ENCODE measurements around the gene IL1R2. TPM values are rescaled to one million over a fixed set of nuclear protein-coding genes. Genes with fewer than 3 reads are reported as not detected.

The IL1R2 gene
- total and polyA plus RNA-seq, 2 of the 13 experiments (the other 11 are each of a cell fraction or from before 2014, with no cell fraction given) = 3.6 to 7.3 TPM

DNA sequence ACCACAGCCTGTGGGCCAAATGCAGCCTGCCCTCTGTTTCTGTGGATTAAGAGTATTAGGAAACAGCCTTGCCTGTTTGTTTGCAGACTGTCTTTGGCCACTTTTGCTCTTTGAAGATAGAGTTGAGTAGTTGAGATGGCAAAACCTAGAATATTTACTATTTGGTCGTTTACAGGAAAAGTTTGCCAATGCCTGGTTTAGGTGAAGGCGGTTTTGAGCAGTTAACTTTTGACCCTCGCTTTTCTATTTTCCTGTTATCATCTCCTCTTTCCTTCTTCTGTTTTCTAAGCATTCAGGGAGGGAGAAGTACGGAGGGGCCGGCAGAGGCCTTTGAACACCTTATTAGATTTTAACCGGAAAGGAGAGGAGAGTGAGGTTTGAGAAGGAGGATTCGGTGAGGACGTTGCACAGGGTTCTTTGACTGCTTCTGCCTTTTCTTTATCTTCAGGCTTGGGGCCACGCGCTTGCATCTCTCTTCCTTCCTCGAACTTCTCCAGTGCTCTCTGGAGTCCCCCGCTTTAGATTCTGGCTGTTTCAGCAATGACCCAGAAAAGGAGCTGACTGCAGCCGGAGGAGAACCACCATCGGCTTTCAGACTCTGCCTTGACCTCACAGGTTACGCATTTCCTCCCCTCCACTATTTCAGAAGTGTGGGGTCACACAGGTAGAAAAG is 39.2 kb downstream of the IL1R2 start (continued):
- TF ChIP-seq ZNF318 (CRISPR knock-in tag; IDR thresholded peaks at IDR 0.05) (no peak), PTBP1 (IDR thresholded peaks at IDR 0.05; ENCODE audit: low read depth, low read length, poor library complexity, severe bottlenecking) (no peak), PHB2 (IDR thresholded peaks at IDR 0.05; ENCODE audit: partially characterized antibody) (no peak), FOXJ3 (CRISPR knock-in tag; IDR thresholded peaks at IDR 0.05; ENCODE audit: borderline replicate concordance) (peak; percentile 99), TFAP4 (IDR thresholded peaks at IDR 0.05; ENCODE audit: borderline replicate concordance, low read depth) (peak; percentile 70), SAP130 (CRISPR knock-in tag; IDR thresholded peaks at IDR 0.05; ENCODE audit: low read depth) (peak; percentile 76), TRIM24 (CRISPR knock-in tag; IDR thresholded peaks at IDR 0.05) (no peak), GATAD1 (CRISPR knock-in tag; IDR thresholded peaks at IDR 0.05) (no peak; the same call in 1 of the 2 replicates), LBX2 (CRISPR knock-in tag; IDR thresholded peaks at IDR 0.05; ENCODE audit: borderline replicate concordance) (no peak), SMARCE1 (IDR thresholded peaks at IDR 0.05; ENCODE audit: borderline replicate concordance) (no peak), FOXA3 (CRISPR knock-in tag; IDR thresholded peaks at IDR 0.05) (peak; percentile 98), PRDM10 (CRISPR knock-in tag; IDR thresholded peaks at IDR 0.05; ENCODE audit: low read depth) (peak; percentile 56; the same call in 1 of the 2 replicates), SOX5 (CRISPR knock-in tag; IDR thresholded peaks at IDR 0.05; ENCODE audit: borderline replicate concordance) (peak; percentile 89), TBX3 (IDR thresholded peaks at IDR 0.05; ENCODE audit: borderline replicate concordance) (no peak)
- TF ChIP-seq, protein P1, sequence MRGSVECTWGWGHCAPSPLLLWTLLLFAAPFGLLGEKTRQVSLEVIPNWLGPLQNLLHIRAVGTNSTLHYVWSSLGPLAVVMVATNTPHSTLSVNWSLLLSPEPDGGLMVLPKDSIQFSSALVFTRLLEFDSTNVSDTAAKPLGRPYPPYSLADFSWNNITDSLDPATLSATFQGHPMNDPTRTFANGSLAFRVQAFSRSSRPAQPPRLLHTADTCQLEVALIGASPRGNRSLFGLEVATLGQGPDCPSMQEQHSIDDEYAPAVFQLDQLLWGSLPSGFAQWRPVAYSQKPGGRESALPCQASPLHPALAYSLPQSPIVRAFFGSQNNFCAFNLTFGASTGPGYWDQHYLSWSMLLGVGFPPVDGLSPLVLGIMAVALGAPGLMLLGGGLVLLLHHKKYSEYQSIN (CRISPR knock-in tag; IDR thresholded peaks at IDR 0.05; ENCODE audit: borderline replicate concordance) = no peak
